GM23338 (cell line): ENCODE results near the gene WWOX.

Experiments
- CREB1 ChIP-seq: fragments of 250-450 bp; sonication (Bioruptor Pico); IDR thresholded peaks from 2 replicates; pipeline ENCODE4 v1.5.0; 2020; ENCODE audit warnings: low read depth, mild to moderate bottlenecking, moderate library complexity
- CTCF ChIP-seq, 2 experiments: fragments of 200-600 bp in 1 of 2; sonication (generic) in 1 of 2; conservative IDR thresholded peaks; 2 replicates each; pipeline versions ENCODE4 v1.5.1 to v1.6.1; 2016 to 2017; ENCODE audit warnings: antibody characterized with exemption in 2 of 2, low read depth in 2 of 2, mild to moderate bottlenecking in 2 of 2, moderate library complexity in 1 of 2
- ETS1 ChIP-seq: IDR thresholded peaks from 2 replicates; pipeline ENCODE4 v1.6.1; 2016; ENCODE audit warnings: antibody characterized with exemption
- EZH2 ChIP-seq: fragments of 200-600 bp; sonication (generic); IDR thresholded peaks from one replicate; pipeline ENCODE4 v1.8.0; 2017; ENCODE audit warnings: antibody characterized with exemption, mild to moderate bottlenecking, low read depth; ENCODE audit not compliant: unreplicated experiment
- EZH2phosphoT487 ChIP-seq: fragments of 200-600 bp; sonication (generic); IDR thresholded peaks from one replicate; pipeline ENCODE4 v1.8.1; 2018; ENCODE audit warnings: antibody characterized with exemption; ENCODE audit not compliant: unreplicated experiment
- JUNB ChIP-seq: IDR thresholded peaks from one replicate; pipeline ENCODE4 v1.6.1; 2016; ENCODE audit warnings: antibody characterized with exemption; ENCODE audit not compliant: unreplicated experiment
- NANOG ChIP-seq: IDR thresholded peaks from 2 replicates; pipeline ENCODE4 v1.6.1; 2016; ENCODE audit warnings: antibody characterized with exemption, borderline replicate concordance
- POLR2AphosphoS5 ChIP-seq: IDR thresholded peaks from 2 replicates; pipeline ENCODE4 v1.6.1; 2016; ENCODE audit warnings: antibody characterized with exemption, low read depth
- STAT1 ChIP-seq: IDR thresholded peaks from one replicate; pipeline ENCODE4 v1.6.1; 2016; ENCODE audit warnings: antibody characterized with exemption; ENCODE audit not compliant: unreplicated experiment
- ZNF114 ChIP-seq: fragments of 250-450 bp; sonication (Bioruptor Pico); IDR thresholded peaks from 2 replicates; pipeline ENCODE4 v1.5.0; 2020; ENCODE audit warnings: mild to moderate bottlenecking, moderate library complexity
- ZNF331 ChIP-seq: fragments of 250-450 bp; sonication (Bioruptor Pico); IDR thresholded peaks from 2 replicates; pipeline ENCODE4 v1.5.0; 2020; ENCODE audit warnings: low read depth, mild to moderate bottlenecking, moderate library complexity
- TF ChIP-seq, protein P1 (sequence below): IDR thresholded peaks from one replicate; pipeline ENCODE4 v1.6.1; 2018; ENCODE audit warnings: antibody characterized with exemption; ENCODE audit not compliant: unreplicated experiment
- TF ChIP-seq, protein P2 (sequence below): fragments of 250-450 bp; sonication (Bioruptor Pico); IDR thresholded peaks from 2 replicates; pipeline ENCODE4 v1.5.0; 2020; ENCODE audit warnings: mild to moderate bottlenecking, moderate library complexity

DNA sequence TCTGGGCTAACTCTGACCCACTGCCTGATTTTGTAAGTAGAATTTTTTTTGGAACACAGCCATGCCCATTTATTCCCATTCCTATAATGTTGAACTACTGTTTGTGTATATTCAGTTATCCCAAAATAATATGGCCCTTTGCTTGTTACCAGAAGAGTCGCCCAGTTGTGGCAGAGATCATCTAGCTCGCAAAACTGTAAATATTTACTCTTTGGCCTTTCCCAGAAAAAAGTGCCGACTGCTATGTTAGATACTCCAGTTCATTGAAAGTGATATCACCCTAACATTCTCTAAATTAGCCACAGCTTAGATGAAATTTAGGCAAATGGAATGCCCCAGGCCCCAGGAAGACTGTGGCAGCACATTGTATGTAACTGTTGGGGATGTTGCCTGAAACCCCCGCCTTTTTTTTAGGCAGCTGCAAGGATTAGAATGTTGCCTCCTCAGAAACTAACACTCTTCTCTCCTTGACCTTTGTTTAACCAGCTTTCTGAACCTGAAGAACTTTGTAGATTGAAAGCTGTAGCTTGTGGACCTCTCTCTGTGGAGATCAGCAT lies 19.1 kb downstream of the WWOX start:
- TF ChIP-seq POLR2AphosphoS5, result no peak
- TF ChIP-seq CTCF (conservative IDR thresholded peaks at IDR 0.05; ENCODE audit: low read depth in 2 of 2), result no peak
- TF ChIP-seq EZH2, result no peak
- no peak for TF ChIP-seq EZH2phosphoT487
- TF ChIP-seq, protein P1, sequence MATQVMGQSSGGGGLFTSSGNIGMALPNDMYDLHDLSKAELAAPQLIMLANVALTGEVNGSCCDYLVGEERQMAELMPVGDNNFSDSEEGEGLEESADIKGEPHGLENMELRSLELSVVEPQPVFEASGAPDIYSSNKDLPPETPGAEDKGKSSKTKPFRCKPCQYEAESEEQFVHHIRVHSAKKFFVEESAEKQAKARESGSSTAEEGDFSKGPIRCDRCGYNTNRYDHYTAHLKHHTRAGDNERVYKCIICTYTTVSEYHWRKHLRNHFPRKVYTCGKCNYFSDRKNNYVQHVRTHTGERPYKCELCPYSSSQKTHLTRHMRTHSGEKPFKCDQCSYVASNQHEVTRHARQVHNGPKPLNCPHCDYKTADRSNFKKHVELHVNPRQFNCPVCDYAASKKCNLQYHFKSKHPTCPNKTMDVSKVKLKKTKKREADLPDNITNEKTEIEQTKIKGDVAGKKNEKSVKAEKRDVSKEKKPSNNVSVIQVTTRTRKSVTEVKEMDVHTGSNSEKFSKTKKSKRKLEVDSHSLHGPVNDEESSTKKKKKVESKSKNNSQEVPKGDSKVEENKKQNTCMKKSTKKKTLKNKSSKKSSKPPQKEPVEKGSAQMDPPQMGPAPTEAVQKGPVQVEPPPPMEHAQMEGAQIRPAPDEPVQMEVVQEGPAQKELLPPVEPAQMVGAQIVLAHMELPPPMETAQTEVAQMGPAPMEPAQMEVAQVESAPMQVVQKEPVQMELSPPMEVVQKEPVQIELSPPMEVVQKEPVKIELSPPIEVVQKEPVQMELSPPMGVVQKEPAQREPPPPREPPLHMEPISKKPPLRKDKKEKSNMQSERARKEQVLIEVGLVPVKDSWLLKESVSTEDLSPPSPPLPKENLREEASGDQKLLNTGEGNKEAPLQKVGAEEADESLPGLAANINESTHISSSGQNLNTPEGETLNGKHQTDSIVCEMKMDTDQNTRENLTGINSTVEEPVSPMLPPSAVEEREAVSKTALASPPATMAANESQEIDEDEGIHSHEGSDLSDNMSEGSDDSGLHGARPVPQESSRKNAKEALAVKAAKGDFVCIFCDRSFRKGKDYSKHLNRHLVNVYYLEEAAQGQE, result no peak
- TF ChIP-seq JUNB, result no peak
- TF ChIP-seq STAT1, result no peak
- TF ChIP-seq, protein P2, sequence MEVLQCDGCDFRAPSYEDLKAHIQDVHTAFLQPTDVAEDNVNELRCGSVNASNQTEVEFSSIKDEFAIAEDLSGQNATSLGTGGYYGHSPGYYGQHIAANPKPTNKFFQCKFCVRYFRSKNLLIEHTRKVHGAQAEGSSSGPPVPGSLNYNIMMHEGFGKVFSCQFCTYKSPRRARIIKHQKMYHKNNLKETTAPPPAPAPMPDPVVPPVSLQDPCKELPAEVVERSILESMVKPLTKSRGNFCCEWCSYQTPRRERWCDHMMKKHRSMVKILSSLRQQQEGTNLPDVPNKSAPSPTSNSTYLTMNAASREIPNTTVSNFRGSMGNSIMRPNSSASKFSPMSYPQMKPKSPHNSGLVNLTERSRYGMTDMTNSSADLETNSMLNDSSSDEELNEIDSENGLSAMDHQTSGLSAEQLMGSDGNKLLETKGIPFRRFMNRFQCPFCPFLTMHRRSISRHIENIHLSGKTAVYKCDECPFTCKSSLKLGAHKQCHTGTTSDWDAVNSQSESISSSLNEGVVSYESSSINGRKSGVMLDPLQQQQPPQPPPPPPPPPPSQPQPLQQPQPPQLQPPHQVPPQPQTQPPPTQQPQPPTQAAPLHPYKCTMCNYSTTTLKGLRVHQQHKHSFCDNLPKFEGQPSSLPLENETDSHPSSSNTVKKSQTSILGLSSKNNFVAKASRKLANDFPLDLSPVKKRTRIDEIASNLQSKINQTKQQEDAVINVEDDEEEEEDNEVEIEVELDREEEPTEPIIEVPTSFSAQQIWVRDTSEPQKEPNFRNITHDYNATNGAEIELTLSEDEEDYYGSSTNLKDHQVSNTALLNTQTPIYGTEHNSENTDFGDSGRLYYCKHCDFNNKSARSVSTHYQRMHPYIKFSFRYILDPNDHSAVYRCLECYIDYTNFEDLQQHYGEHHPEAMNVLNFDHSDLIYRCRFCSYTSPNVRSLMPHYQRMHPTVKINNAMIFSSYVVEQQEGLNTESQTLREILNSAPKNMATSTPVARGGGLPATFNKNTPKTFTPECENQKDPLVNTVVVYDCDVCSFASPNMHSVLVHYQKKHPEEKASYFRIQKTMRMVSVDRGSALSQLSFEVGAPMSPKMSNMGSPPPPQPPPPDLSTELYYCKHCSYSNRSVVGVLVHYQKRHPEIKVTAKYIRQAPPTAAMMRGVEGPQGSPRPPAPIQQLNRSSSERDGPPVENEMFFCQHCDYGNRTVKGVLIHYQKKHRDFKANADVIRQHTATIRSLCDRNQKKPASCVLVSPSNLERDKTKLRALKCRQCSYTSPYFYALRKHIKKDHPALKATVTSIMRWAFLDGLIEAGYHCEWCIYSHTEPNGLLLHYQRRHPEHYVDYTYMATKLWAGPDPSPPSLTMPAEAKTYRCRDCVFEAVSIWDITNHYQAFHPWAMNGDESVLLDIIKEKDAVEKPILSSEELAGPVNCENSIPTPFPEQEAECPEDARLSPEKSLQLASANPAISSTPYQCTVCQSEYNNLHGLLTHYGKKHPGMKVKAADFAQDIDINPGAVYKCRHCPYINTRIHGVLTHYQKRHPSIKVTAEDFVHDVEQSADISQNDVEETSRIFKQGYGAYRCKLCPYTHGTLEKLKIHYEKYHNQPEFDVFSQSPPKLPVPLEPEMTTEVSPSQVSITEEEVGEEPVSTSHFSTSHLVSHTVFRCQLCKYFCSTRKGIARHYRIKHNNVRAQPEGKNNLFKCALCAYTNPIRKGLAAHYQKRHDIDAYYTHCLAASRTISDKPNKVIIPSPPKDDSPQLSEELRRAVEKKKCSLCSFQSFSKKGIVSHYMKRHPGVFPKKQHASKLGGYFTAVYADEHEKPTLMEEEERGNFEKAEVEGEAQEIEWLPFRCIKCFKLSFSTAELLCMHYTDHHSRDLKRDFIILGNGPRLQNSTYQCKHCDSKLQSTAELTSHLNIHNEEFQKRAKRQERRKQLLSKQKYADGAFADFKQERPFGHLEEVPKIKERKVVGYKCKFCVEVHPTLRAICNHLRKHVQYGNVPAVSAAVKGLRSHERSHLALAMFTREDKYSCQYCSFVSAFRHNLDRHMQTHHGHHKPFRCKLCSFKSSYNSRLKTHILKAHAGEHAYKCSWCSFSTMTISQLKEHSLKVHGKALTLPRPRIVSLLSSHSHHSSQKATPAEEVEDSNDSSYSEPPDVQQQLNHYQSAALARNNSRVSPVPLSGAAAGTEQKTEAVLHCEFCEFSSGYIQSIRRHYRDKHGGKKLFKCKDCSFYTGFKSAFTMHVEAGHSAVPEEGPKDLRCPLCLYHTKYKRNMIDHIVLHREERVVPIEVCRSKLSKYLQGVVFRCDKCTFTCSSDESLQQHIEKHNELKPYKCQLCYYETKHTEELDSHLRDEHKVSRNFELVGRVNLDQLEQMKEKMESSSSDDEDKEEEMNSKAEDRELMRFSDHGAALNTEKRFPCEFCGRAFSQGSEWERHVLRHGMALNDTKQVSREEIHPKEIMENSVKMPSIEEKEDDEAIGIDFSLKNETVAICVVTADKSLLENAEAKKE (CRISPR knock-in tag), result no peak
- no peak for TF ChIP-seq ETS1
- no peak for TF ChIP-seq CREB1 (CRISPR knock-in tag)
- TF ChIP-seq ZNF331 (CRISPR knock-in tag), result no peak
- TF ChIP-seq NANOG, result no peak
- no peak for TF ChIP-seq ZNF114 (CRISPR knock-in tag)
